ENCODE measurements around the gene ADSL. TPM values are rescaled to one million over a fixed set of nuclear protein-coding genes. Genes with fewer than 3 reads are reported as not detected.
A peak's percentile ranks its signal among the peaks of the same experiment; 100 is the strongest.

Gene ADSL
- total and polyA plus RNA-seq, 9 of the 15 experiments (the other 6 are each of a cell fraction or from before 2014, with no cell fraction given), result 112 to 322 (median 146) TPM

GRCh38 chr22:40346185-40347118 lies at the start of gene ADSL (continued):
- TF ChIP-seq ARID2 (IDR thresholded peaks at IDR 0.05) (no peak), MTA1 (IDR thresholded peaks at IDR 0.05; ENCODE audit: borderline replicate concordance) (no peak), KAT2B (IDR thresholded peaks at IDR 0.05; ENCODE audit: low read depth, low read length) (no peak), FOXJ3 (CRISPR knock-in tag; IDR thresholded peaks at IDR 0.05) (no peak), C11orf30 (IDR thresholded peaks at IDR 0.05; ENCODE audit: low read depth) (peak; percentile 73), ETS2 (tag; IDR thresholded peaks at IDR 0.05; ENCODE audit: borderline replicate concordance, poor library complexity, severe bottlenecking) (no peak), NELFE (IDR thresholded peaks at IDR 0.05; ENCODE audit: insufficient read depth, insufficient read length) (no peak), ZBTB5 (IDR thresholded peaks at IDR 0.05) (no peak), HDAC2 (IDR thresholded peaks at IDR 0.05) (peak; percentile 58; the same call in 1 of the 2 replicates), SRSF7 (optimal IDR thresholded peaks at IDR 0.05; ENCODE audit: low read depth, low read length) (no peak), BRF2 (IDR thresholded peaks at IDR 0.05; ENCODE audit: borderline replicate concordance, insufficient read depth, insufficient read length) (no peak), RFX7 (CRISPR knock-in tag; IDR thresholded peaks at IDR 0.05) (no peak), ZNF76 (CRISPR knock-in tag; IDR thresholded peaks at IDR 0.05; ENCODE audit: borderline replicate concordance) (no peak), NR4A1 (CRISPR knock-in tag; IDR thresholded peaks at IDR 0.05) (no peak), NR4A1 (tag; IDR thresholded peaks at IDR 0.05) (peak; percentile 36; the same call in 1 of the 2 replicates), RBM17 (IDR thresholded peaks at IDR 0.05; ENCODE audit: borderline replicate concordance, low read depth, low read length) (no peak), SFPQ (IDR thresholded peaks at IDR 0.05; ENCODE audit: low read depth, low read length) (no peak), NFXL1 (CRISPR knock-in tag; IDR thresholded peaks at IDR 0.05) (no peak), NR3C1 (CRISPR knock-in tag; IDR thresholded peaks at IDR 0.05) (no peak), TEAD2 (tag; IDR thresholded peaks at IDR 0.05) (no peak), GTF2A2 (tag; IDR thresholded peaks at IDR 0.05) (no peak)

Data from K562 (cell line).